Left lung (tissue), 10 donors: Measurements from ENCODE around the gene ARHGEF18. TPM values are rescaled to one million over a fixed set of nuclear protein-coding genes. Genes with fewer than 3 reads are reported as not detected.
"Not testable (repeated sequence)": the region's sequence is repeated elsewhere in the genome, so short reads cannot be mapped to it uniquely, and the experiment has no call there.

Experiments used
- ATAC-seq: fragments of 200-7000 bp; cut with Tn5 transposase; one replicate; pipeline ENCODE4 v1.9.1; 2020; ENCODE audit warnings: moderate library complexity
- DNase-seq, 4 donors: peaks; one replicate each; pipeline ENCODE4 v3.0.0-alpha.2; 2013 to 2020
- H3K27ac ChIP-seq, 2 donors: fragments of 200-600 bp; sonication (generic) in 1 of 2; one replicate each; pipeline versions ENCODE4 v1.5.0 to v1.8.0; 2020 to 2021
- H3K27me3 ChIP-seq, 2 donors: fragments of 200-600 bp; sonication (generic) in 1 of 2; one replicate each; pipeline versions ENCODE4 v1.5.0 to v1.8.0; 2020 to 2021
- H3K36me3 ChIP-seq, 2 donors: fragments of 200-600 bp; sonication (generic) in 1 of 2; one replicate each; pipeline versions ENCODE4 v1.5.0 to v1.8.0; 2020 to 2021
- H3K4me1 ChIP-seq, 2 donors: fragments of 200-600 bp; one replicate each; pipeline ENCODE4 v1.8.0; 2021
- H3K4me3 ChIP-seq, 2 donors: fragments of 200-600 bp; sonication (generic) in 1 of 2; one replicate each; pipeline versions ENCODE4 v1.5.0 to v1.8.0; 2020 to 2021; ENCODE audit warnings: mild to moderate bottlenecking in 1 of 2
- H3K9me3 ChIP-seq, 2 donors: fragments of 200-600 bp; sonication (generic) in 1 of 2; one replicate each; pipeline versions ENCODE4 v1.5.0 to v1.8.0; 2020 to 2021
- CTCF ChIP-seq, 2 donors: fragments of 200-600 bp; sonication (generic) in 1 of 2; IDR thresholded peaks; one replicate each; pipeline versions ENCODE4 v1.5.0 to v1.8.0; 2021; ENCODE audit warnings: antibody characterized with exemption in 2 of 2
- intact Hi-C, 2 donors: fragments of 100-400 bp; cut with DNase I; formaldehyde crosslinking; loops; one replicate each; pipeline versions ENCODE4 v1.11.2 to v1.14.2; 2022
- polyA plus RNA-seq, 6 donors: library from polyadenylated mRNA; unstranded; fragments of 120-200 nt; gene quantifications; one replicate each; pipeline ENCODE4 v1.2.1, GENCODE V29; 2013; ENCODE audit not compliant: insufficient read length in 6 of 6
- total RNA-seq, 2 donors: library from RNA; stranded (reverse); fragmentation: NEBNext Ultra II Directional; extraction: Animal tissue kit (Norgen Biotek cat#: 25700); gene quantifications; one replicate each; pipeline ENCODE4 v1.2.1, GENCODE V29; 2021
- donor health status: DM: no; HTN: yes; CAD: no.
- donor health status: DM: no; HTN: no; CAD: no.

The ARHGEF18 gene
- total and polyA plus RNA-seq, 8 donors = 24.6 to 61.2 (median 32.1) TPM

- Histone ChIP-seq H3K27ac (no peak overlapping the region), H3K4me1 (no peaks in the 10 kb centered on the region), H3K9me3 (no peaks in the 10 kb centered on the region), H3K4me3 (no peak overlapping the region), H3K36me3 (peaks cover 0 to 16% of the 10 kb centered on the region in 2 donors), H3K27me3 (no peaks in the 10 kb centered on the region)
- ATAC-seq = no peak
- DNase-seq = no peak
- no peak for TF ChIP-seq CTCF (IDR thresholded peaks at IDR 0.05)
- intact Hi-C loops = no loop called here
Observed at GRCh38 chr19:7363225-7363624, 14.5 kb downstream of the ARHGEF18 start.

GRCh38 chr19:7366701-7367420, 18.1 kb downstream of the ARHGEF18 start:
- no peaks in the 10 kb centered on the region for H3K27me3 ChIP-seq
- H3K4me3 ChIP-seq = no peak overlapping the region
- H3K36me3 ChIP-seq = peaks cover 0 to 18% of the 10 kb centered on the region in 2 donors
- intact Hi-C loops = no loop called here
- no peaks in the 10 kb centered on the region for H3K4me1 ChIP-seq
- TF ChIP-seq CTCF (IDR thresholded peaks at IDR 0.05) = peak; percentile 19 to 37
- no peaks in the 10 kb centered on the region for H3K9me3 ChIP-seq
- no peak overlapping the region for H3K27ac ChIP-seq
- DNase-seq = no peak
- no peak for ATAC-seq

GRCh38 chr19:7368456-7368855, 19.7 kb downstream of the ARHGEF18 start:
- intact Hi-C loops = no loop called here
- Histone ChIP-seq H3K4me3 (no peak overlapping the region), H3K27me3 (no peaks in the 10 kb centered on the region), H3K27ac (no peak overlapping the region), H3K9me3 (no peaks in the 10 kb centered on the region), H3K36me3 (peaks cover 0 to 28% of the 10 kb centered on the region in 2 donors), H3K4me1 (no peaks in the 10 kb centered on the region)
- peak in 1 of 4 donors; percentile 5 for DNase-seq
- no peak for ATAC-seq
- TF ChIP-seq CTCF (IDR thresholded peaks at IDR 0.05) = no peak

GRCh38 chr19:7368866-7369265, 20.1 kb downstream of the ARHGEF18 start:
- H3K4me1 ChIP-seq, intact Hi-C loops, H3K27ac ChIP-seq, H3K27me3 ChIP-seq, H3K4me3 ChIP-seq, H3K9me3 ChIP-seq, DNase-seq: not testable (repeated sequence)
- peak; percentile 33 for ATAC-seq
- H3K36me3 ChIP-seq = peaks cover 0 to 29% of the 10 kb centered on the region in 2 donors

- intact Hi-C loops = no loop called here
- no peak for ATAC-seq
- Histone ChIP-seq H3K27ac (no peak overlapping the region), H3K9me3 (no peaks in the 10 kb centered on the region), H3K4me3 (no peak overlapping the region), H3K4me1 (no peaks in the 10 kb centered on the region), H3K36me3 (peaks cover 0 to 29% of the 10 kb centered on the region in 2 donors), H3K27me3 (no peaks in the 10 kb centered on the region)
- no peak for TF ChIP-seq CTCF (IDR thresholded peaks at IDR 0.05)
- DNase-seq = no peak
Observed at GRCh38 chr19:7370546-7370945, 21.8 kb downstream of the ARHGEF18 start.

- Histone ChIP-seq H3K9me3 (no peaks in the 10 kb centered on the region), H3K4me3 (no peak overlapping the region), H3K27me3 (no peaks in the 10 kb centered on the region), H3K4me1 (no peaks in the 10 kb centered on the region), H3K36me3 (peaks cover 0 to 29% of the 10 kb centered on the region in 2 donors), H3K27ac (no peak overlapping the region)
- ATAC-seq (no peak), DNase-seq (no peak)
- TF ChIP-seq CTCF (IDR thresholded peaks at IDR 0.05) = no peak
- intact Hi-C loops = no loop called here
Observed at GRCh38 chr19:7371001-7371400, 22.3 kb downstream of the ARHGEF18 start.
